GM10847 (cell line): ENCODE results near the gene GZMB.

Experiments
- POLR2A ChIP-seq: IDR thresholded peaks from 2 replicates; pipeline ENCODE4 v1.6.1; 2011; ENCODE audit not compliant: insufficient read length; ENCODE audit errors: extremely low read depth

Gene GZMB

GRCh38 chr14:24595073-24595808, 38.7 kb downstream of the GZMB start:
- TF ChIP-seq POLR2A, result no peak
